Fibroblast of the conjunctiva (primary cell): ENCODE measurements around the gene SNX13.
"Not testable (repeated sequence)": the region's sequence is repeated elsewhere in the genome, so short reads cannot be mapped to it uniquely, and the experiment has no call there.

Experiments
- DNase-seq: peaks from one replicate; pipeline ENCODE4 v3.0.0-alpha.2; 2010; ENCODE audit warnings: low read depth

Gene SNX13

DNA sequence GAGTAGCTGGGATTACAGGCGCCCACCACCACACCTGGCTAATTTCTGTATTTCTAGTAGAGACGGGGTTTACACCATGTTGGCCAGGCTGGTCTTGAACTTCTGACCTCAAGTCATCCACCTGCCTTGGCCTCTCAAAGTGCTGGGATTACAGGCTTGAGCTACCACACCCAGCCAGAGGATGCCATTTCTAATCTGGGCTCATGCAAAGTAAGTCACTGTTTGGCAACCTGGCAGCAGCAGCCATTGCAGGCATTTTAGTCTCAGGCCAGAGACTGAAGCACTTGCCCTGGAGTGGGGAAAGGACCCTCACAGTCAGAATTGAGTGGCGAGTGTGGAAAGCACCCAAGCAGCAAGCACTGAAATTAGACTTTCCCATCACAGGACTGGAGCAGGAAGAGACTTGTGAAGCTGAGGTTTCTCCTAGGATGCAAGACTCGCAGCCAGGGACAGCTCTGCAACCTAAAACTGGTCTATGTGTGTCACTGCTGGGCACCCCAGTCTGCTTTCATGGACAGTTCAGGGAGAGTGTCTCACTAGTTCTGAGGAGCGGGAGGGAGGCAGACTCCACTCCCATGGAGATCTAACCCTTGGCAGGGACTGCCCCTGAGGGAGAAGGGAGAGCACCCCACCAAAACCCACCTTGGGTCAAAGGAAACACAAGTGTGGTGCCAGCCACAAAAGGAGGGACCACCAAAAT lies 27.6 kb downstream of the SNX13 start:
- no peak for DNase-seq

- DNase-seq: no peak
Observed at GRCh38 chr7:17912050-17912449, 28.2 kb downstream of the SNX13 start.

GRCh38 chr7:17910377-17910776 lies 29.9 kb downstream of the SNX13 start:
- no peak for DNase-seq

DNA sequence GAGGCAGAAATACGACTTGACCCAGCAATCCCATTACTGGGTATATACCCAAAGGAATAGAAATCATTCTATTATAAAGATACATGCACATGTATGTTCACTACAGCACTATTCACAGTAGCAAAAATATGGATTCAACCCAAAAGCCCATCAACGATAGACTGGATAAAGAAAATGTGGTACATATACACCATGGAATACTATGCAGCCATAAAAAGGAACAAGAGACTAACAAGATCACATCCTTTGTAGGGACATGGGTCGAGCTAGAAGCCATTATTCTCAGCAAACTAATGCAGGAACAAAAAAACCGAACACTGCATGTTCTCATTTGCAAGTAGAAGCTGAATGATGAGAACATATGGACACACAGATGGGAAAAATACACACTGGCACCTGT lies 31.0 kb downstream of the SNX13 start:
- DNase-seq: not testable (repeated sequence)

DNA sequence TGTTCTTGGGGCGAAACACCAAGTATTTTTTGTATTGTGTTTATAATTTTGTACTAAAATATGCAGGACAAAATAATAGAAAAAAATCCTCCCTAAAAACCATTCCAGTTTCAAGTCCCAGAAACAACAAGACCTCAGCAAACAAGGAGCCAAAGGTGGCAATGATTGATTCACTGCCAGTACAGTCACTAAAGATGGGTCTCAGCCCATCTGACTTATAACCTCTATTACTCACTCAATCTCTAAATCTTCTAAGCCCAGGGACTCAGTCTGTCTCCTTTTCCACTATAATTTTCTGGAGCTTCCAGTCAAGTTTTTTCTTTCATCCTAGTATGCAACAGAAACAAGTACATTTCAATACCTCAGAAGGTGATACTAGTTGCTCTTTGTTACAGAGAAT lies 33.3 kb downstream of the SNX13 start:
- DNase-seq: no peak

GRCh38 chr7:17903337-17903736 lies 37.0 kb downstream of the SNX13 start:
- no peak for DNase-seq

- no peak for DNase-seq
Observed at GRCh38 chr7:17902599-17902998, 37.7 kb downstream of the SNX13 start.

- no peak for DNase-seq
Observed at GRCh38 chr7:17900464-17900863, 39.8 kb downstream of the SNX13 start.

DNA sequence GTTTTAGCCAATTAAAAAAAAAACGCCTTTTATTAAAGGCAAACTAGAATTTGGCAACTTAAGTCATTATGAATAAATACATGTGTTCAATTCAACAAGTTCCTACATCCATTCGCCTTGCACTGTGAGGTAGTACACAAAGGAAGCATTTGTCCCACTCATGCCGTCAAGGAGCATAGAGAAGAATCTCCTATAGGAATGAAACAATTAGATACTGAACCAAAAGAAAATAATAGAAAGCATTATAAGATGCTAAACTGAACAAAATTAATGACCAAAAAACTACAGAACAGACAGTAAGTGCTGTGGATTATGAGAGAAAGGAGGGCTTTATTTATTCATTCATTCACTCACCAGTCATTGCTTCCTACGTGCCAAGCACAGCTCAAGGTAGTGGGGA lies 42.2 kb downstream of the SNX13 start:
- DNase-seq: no peak

GRCh38 chr7:17887286-17887685 lies 53.0 kb downstream of the SNX13 start:
- no peak for DNase-seq

DNA sequence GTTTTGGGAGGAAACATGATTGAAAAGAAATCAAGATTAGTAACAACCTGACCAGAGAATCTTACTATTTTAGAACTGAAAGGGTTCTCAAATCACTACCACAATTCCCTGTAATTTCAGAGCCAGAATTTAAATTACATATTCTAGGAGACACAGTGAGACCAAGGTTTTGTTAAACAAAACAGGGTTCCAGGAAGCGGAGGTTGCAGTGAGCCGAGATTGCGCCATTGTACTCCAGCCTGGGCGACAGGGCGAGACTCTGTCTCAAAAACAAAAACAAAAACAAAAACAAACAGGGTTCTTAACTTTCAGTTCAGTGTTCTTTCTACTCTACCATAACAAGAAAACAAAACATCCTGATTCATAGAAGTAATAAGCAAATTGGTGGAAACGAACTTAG lies 57.6 kb downstream of the SNX13 start:
- no peak for DNase-seq

DNA sequence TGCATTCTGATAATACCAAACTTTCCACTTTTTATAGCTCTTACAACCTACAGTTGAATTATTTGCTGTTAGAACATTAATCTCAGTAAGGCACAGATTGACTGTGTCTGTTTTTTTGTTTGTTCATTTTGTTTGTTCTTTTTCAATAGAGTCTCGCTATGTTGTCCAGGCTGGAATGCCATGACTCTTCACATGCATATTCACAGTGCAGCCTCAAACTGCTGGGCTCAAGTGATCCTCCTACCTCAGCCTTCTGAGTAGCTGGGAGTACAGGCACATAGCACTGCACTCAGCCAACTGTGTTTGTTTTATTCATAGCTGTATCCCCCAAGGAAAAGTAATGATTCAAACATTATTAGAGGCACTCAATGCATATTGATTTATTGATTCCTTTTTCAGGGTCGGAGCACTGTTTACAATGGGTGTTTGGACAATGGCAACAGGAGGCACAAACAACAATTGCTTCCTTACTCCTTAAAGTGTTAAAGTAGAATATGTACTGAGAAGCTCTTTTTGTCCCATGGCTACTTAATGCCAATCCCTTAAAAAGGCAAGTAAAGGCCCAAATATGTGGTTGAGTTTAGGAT lies 61.1 kb downstream of the SNX13 start:
- DNase-seq: no peak

DNA sequence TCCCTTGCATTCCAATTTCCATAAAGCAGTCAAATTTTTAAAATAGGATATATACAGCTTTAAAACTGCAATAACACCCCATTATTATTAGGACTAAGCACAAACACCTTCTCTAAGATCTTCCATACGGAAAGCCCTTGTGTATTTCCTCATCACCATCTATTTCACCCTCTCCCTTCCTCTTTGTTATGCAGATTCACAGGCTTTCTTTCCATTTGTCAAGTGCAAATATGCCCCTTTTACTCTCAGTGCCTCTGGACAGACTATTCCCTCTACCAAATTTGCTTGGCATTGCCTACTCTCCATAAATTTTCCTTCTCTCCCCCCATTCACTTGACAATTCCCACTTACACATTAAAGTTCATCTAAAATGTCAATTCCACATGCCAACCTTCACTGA lies 61.7 kb downstream of the SNX13 start:
- DNase-seq: no peak

GRCh38 chr7:17871815-17872533 lies 68.3 kb downstream of the SNX13 start:
- DNase-seq: no peak

DNA sequence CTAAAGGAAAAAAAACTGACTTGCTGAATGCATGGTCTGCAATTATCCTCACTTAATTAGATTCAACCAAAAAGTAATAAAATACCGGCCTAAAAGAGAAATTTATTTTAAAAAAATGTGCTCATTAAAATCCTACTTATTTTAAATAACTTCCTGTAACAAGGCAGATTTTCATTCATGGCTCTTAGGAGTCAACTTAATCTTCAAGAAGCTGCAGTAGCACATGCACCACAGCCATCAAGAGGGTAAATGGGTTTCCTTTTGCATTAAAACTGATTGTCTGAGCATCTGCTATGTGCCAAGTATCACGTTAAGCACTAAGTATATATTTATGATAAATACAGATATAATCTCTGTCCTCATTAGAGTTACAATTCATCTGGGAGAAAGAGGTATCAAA lies 69.9 kb downstream of the SNX13 start:
- no peak for DNase-seq

DNA sequence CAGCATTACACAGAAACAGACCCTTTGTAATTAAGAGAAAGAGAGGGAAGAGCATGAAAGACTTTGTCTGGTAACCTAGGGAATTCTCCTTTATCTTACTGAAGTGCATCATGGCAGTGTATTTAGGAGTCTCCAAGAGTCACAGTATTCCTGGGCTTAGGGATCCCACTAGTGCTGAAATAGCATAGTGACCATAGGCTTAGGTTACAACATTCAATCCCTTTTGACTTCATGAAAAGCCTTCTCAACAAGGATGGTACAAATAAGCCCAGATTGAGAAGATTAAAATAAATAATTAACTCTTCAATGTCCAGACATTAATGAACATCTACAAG lies 76.5 kb downstream of the SNX13 start:
- DNase-seq: no peak

DNA sequence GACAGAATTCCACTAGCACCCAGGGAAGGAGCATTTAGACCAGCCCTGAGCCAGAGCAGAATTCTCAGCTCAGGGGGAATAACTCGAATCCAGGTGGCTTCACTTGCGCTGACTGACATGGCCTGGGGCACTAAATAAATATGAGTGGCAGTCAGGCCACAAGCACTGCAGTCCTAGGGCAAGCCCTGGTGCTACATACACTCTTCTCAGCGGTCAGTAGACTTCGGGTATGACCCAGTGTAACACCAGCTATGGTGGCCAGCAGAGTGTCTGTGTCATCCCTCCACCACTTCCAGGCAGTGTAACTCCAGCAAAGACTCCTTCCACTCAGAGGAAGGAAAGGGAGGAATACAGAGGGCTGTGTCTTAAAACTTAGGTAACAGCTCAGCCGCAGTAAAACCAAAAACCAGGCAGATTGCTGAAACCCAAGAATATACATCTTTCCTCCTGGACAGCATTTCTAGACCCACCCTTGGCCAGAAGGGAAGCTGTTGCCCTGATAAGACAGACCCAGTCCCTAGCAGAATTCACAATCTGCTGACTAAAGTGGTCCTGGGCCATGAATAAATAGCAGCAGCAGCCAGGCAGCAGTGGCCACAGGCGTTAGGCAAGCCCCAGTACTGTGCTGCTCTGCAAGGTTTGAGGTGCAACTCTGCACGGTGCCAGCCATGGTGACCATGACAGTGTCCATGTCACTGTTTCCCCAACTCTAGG lies 77.0 kb downstream of the SNX13 start:
- no peak for DNase-seq

DNA sequence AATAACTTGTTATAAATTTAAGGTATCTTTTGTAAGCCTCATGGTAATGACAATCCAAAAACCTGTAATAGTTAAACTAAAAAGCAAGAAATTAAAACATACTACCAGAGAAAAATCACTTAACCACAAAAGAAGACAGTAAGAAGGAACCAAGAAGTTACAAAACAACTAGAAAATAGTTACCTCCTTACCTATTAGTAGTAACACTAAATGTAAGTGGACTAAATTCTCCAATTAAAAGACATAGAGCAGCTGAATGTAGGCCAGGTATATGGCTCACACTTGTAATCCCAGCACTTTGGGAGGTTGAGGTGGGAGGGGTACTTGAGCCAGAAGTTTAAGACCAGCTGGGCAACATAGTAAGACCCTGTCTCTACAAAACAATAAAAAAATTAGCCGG lies 84.0 kb downstream of the SNX13 start:
- DNase-seq: no peak

DNA sequence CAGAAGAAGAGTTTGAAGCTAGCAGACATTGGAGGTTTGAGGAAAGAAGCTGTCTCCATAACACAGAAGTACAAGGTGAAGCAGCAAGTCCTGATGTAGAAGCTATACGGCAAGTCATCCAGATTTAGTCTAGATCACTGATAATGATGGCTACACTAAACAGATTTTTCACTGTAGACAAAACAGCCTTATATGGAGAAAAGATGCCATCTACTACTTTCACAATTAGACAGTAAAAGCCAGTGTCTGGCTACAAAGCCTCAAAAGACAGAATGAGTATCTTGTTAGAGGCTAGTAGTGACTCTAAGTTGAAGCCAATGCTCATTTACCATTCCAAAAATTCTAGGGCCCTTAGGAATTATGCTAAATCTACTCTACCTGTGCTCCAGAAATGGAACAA lies 85.1 kb downstream of the SNX13 start:
- DNase-seq: no peak

GRCh38 chr7:17854261-17855047 lies 85.8 kb downstream of the SNX13 start:
- DNase-seq: no peak

DNA sequence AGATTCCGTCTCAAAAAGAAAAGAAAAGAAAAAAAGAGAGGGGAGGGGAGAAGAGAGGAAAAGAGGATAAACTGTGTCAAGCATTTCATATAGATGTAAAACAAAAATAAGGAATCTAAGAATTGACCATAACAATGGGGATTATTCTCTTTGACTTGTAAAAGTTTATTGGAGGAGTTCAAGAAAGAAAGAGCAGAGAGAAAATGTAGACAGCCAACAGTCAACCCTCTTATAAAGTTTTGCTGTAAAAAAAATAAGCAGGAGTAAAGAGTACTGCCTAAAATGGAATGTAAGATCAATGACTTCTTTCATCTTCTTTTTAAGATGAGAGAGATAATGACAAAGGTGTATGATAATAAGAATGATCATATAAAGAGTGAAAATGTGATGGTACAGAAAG lies 87.9 kb downstream of the SNX13 start:
- DNase-seq: no peak

GRCh38 chr7:17849504-17849903 lies 90.8 kb downstream of the SNX13 start:
- DNase-seq: no peak
